GM12873 (cell line): ENCODE data around the gene CYFIP2.

Experiments used
- TF ChIP-seq, protein P1 (sequence below): IDR thresholded peaks from 2 replicates; pipeline ENCODE4 v1.5.1; 2012; ENCODE audit warnings: low read depth, mild to moderate bottlenecking, moderate library complexity, low read length, control low read depth; ENCODE audit not compliant: insufficient read depth; ENCODE audit errors: missing control alignments

The CYFIP2 gene

DNA sequence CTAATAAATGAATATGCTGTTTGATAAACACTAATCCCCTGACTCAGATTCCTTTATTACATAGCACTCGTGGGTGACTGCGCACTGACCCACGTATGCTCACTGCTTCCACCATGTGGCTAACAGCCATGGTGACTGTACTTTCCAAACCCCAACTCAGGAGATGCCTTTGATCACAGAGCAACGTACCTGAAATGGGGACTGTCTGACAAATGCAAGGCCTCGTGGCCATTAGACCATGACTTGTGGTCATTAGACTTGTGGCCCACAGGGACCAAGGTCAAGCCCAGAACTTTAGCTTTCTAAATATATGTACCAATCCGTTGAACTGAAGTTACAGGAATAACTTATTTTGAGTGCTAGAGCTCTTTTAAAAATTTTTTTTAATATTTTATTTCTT is 46.6 kb downstream of the CYFIP2 start:
- TF ChIP-seq, protein P1, sequence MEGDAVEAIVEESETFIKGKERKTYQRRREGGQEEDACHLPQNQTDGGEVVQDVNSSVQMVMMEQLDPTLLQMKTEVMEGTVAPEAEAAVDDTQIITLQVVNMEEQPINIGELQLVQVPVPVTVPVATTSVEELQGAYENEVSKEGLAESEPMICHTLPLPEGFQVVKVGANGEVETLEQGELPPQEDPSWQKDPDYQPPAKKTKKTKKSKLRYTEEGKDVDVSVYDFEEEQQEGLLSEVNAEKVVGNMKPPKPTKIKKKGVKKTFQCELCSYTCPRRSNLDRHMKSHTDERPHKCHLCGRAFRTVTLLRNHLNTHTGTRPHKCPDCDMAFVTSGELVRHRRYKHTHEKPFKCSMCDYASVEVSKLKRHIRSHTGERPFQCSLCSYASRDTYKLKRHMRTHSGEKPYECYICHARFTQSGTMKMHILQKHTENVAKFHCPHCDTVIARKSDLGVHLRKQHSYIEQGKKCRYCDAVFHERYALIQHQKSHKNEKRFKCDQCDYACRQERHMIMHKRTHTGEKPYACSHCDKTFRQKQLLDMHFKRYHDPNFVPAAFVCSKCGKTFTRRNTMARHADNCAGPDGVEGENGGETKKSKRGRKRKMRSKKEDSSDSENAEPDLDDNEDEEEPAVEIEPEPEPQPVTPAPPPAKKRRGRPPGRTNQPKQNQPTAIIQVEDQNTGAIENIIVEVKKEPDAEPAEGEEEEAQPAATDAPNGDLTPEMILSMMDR = peak; percentile 89

DNA sequence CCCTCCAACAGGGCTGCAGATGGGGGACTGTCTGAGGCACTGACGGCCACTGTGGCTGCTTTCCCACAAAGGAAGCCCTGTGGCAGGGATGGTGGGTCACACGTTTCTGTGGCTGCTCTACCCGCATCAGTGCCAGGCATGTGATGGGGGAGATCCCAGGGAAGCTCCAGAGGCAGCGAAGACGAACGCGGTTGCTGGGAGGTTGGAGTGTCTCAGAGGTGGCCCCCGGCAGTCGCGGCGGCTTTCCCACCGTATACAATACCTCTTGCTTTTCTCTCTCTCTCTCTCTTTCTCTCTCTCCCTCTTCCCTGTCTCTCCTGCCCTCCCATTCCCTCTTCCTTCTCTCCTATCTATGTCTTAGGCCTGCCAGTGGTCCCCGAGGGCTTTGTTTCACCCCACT is 56.7 kb downstream of the CYFIP2 start:
- TF ChIP-seq, protein P1 = no peak

DNA sequence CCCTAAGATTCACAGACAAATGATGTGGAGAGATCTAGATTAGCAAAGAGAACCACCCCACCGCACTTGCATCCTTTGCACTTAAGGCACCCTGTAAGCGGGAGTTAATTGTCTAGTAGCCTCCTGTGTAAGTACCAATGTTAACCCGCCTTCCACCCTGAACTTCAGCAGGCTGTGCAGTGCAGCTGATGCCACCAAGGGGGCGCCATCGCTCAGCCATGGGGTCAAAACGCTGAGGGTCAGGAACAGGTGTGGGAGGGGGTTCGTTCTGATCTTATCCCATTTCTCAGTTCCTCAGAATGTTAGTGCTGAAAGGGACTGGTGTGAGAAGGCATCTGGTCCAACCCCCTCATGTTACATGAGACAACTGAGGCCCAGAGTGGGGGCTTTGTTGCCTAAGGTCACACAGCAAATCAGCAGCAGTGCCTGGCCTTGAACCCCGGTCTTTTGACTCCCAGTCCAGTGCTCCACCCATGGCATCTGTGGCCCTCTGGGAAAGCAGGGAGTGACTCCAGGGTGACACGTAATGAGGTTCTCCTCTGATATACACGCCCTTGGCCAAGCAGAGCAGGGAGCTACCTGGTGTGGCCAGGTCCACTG is 57.3 kb downstream of the CYFIP2 start:
- TF ChIP-seq, protein P1 = peak; percentile 58

DNA sequence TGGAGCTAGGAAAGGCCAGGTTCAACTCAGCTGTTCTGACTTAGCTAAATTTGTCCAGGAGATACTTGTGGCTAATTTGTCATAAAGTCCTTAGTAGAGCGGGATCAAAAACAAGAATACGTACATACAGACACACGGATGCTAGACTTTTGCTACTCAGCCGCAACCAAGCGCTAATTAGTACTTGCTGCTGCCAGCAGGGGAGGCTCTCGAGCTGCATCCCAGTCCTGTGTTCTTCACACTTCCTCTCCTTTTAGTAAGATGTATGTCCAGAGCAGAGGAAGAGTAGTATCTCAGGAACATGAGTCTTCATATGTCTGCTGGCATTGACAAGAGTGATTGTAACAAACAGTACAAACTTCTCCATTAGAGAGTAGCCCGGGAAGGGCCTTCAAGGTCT is 58.3 kb downstream of the CYFIP2 start:
- TF ChIP-seq, protein P1 = peak; percentile 66

DNA sequence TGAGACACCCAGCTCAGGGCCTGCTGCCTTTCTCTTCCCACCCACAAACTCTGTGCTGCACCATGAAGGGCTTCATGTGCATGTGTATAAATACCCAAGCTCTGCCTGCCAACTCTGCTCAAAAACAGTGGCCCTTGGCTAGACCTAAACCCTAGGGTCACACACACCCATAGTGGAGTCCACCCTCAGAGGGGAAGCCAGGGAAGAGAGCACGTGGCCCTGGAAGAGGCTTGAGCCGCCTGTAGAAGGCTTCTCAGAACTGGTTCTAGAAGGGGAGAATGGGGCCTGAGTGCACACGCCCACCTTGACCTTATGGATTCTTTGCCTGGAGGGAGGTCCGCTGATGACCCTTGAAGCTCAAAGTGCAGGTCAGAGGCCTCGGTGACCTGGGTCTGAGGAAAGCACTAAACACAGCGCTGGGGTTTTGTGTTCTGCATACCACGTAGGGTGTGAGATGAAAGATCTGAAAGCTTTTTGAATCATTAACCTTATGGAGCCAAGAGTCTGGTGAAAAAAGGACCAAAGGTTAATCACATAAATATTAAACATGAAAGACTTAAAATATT is 60.6 kb downstream of the CYFIP2 start:
- TF ChIP-seq, protein P1 = no peak

DNA sequence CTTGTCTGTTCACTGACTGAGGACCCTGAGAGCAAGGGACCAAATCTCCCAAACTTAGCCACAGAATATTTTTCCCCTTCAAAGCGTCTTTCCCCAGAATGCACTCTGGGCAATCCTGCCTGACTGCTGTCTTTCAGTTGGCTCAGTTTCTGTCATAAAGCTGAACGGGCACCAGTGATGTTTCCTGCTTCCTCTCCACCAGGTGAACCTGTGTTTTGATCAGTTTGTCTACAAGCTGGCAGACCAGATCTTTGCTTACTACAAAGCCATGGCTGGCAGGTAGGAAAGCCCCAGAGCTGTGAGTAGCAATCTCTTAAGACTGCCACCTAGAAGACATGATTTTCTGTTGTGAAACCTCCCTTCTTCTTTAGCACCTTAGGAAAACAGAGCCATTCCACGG is 61.8 kb downstream of the CYFIP2 start:
- TF ChIP-seq, protein P1 = no peak

DNA sequence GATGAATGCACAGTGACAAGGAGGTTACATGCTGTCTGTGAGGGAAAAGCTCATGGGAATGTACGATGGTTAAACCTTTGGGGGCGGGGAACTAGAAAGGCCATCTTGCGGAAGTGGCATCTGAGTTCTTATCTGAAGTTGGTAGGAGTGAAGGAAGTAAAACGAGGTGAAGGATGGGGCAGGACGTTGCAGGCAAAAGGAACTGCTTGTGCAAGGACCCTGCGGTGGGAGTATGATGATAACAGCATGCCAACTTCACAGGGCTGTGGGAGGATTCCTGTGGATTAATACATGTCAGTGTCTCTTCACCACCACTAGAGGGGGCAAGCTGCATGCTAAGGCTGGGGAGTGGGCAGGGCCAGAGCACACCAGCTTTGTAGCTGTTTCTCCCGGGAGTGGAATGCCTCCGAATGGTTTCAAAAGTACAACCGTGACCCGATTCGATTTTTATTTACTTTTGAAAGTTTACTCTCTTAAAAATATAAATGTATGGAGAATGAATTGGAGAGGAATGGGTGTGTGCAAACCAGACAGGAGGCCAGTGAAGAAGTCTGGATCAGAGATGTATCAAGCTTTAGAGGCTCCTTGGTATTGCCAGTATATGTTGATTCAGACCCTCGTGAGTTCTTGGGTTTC is 62.5 kb downstream of the CYFIP2 start:
- TF ChIP-seq, protein P1 = peak; percentile 95
